K562 treated with DMSO at 1 percent for 12 hours (cell line): ENCODE results near the gene MLPH. TPM values are rescaled to one million over a fixed set of nuclear protein-coding genes. Genes with fewer than 3 reads are reported as not detected.

Source experiments
- total RNA-seq: library from RNA; unstranded; fragments of 300-600 nt; gene quantifications from 2 replicates; pipeline ENCODE4 v1.2.3, GENCODE V29; 2022; ENCODE audit not compliant: insufficient read depth

Gene MLPH, protein sequence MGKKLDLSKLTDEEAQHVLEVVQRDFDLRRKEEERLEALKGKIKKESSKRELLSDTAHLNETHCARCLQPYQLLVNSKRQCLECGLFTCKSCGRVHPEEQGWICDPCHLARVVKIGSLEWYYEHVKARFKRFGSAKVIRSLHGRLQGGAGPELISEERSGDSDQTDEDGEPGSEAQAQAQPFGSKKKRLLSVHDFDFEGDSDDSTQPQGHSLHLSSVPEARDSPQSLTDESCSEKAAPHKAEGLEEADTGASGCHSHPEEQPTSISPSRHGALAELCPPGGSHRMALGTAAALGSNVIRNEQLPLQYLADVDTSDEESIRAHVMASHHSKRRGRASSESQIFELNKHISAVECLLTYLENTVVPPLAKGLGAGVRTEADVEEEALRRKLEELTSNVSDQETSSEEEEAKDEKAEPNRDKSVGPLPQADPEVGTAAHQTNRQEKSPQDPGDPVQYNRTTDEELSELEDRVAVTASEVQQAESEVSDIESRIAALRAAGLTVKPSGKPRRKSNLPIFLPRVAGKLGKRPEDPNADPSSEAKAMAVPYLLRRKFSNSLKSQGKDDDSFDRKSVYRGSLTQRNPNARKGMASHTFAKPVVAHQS
- total RNA-seq, result not detected in 2 replicates

DNA sequence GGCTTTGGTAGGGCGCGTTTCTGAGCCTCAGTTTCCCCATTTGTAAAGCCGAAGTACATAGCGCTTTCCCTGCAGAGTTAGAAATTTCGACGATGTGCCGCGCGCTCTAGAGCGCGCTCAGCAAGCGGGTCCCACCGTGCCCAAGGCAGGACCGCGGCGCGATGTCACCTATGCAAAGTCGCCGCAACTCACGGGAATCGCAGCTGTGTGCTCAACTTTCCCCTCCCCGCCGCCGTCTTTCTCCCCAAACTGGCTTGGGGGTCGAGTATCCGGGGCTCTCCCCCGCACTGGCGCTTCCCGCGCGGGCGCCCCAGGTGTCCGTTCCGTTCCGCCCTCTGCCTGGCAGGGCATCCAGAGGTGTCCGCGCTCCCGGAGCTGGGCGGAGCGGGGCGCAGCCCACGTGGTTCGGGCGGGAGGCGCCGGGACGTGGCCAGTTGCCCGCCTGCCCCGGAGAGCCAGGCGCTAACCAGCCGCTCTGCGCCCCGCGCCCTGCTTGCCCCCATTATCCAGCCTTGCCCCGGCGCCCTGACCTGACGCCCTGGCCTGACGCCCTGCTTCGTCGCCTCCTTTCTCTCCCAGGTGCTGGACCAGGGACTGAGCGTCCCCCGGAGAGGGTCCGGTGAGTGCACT, at the start of gene MLPH:
MLPH (plus strand) TSS at position 433 of the 630 bp plus-strand sequence. CDS start 6,176 bp downstream, outside the sequence.

DNA sequence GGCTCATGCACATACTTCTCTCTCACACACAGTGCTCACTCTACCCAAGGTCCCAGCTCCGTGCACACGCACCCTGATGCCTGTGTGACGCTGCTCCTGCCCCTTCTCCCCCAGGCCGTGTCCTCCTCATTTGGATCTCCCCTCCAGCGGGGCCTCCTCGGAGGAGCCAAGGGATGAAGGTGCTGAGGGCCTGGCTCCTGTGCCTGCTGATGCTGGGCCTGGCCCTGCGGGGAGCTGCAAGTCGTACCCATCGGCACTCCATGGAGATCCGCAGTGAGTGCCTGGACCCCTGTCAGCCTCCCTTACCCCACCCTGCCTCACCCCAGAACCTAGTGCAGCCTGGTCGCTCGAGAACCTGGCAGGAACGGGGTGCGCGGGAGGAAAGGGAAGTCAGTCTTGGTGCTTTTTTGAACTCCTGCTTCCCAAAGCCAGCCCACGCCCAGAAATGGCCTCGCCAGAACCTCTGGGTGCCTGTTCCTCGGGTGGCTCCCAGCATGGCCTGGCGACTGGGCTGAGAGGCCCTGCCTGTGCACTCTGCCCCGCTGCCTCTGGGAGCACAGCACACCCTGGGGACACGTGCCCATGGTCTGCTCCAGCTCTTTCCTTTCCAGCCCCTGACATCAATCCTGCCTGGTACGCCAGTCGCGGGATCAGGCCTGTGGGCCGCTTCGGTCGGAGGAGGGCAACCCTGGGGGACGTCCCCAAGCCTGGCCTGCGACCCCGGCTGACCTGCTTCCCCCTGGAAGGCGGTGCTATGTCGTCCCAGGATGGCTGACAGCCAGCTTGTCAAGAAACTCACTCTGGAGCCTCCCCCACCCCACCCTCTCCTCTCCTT, 79.6 kb downstream of the MLPH start, which contains the start of gene PRLH:
PRLH (plus strand) TSS at position 174 of the 835 bp plus-strand sequence; CDS start at position 174, 0 bp downstream.

DNA sequence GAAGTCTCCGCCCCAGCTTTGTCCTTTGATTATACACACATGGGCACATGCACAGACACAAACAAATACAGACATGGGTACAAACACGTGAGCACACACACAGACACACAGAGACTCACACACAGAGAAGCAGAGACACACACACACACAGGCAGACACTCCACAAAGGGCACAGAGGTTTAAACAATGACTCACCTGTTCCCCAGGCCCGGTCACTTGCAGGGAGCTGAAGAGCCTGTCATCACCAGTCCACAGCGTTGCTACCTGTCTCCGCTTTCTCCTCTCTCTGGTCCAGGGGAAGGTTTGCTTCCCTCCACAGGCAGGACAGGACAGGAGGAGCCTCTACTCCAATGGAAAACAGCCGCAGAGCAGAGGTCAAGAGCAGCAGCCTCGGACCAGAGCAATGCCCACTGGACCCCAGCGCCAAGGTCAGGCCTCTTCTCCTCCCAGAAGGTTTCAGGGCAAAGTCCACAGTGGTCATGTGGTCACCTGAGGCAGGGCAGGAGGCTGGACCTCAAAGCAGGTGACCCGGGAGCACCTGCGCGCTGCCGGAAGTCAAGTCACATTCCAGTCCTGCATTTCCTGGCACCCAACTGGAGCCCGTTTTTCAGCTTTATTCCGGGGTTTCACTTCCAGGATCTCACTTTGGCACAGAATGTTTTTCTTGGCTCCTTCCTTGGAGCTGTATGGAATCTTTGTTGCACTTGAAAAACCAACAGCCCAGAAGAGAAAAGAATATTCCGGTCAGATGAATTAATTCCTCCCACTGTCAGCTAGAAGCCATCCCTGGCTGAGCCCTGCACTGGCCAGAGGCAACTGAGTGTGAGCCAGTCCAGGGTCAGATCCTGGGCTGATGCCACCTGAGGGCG, 103.5 kb downstream of the MLPH start, which contains the start of gene RAB17:
RAB17 (minus strand) TSS at position 463 of the 869 bp plus-strand sequence. CDS start 4,580 bp downstream, outside the sequence.

Other genes with a start within 250 kb of the MLPH start
- 10.8 and 46.2 TPM in 2 replicates for gene COL6A3, start 73.1 kb upstream of the MLPH start, total RNA-seq
- not detected in 2 replicates for gene PRLH, start 79.3 kb downstream of the MLPH start, total RNA-seq
- not detected in 2 replicates for gene RAB17, start 103.5 kb downstream of the MLPH start, total RNA-seq
- gene LRRFIP1, start 140.3 kb downstream of the MLPH start, total RNA-seq, result 8.4 and 21.2 TPM in 2 replicates